Right lobe of liver (tissue), 4 donors: ENCODE measurements around the gene CARTPT.

Source experiments
- CTCF ChIP-seq, 4 donors: fragments of 200-600 bp in 3 of 4; fragments of 450-650 bp in 1 of 4; IDR thresholded peaks; one replicate each; pipeline versions ENCODE4 v1.5.1 to v1.8.0; 2016 to 2022; ENCODE audit warnings: antibody characterized with exemption in 4 of 4, mild to moderate bottlenecking in 2 of 4
- POLR2A ChIP-seq: fragments of 450-650 bp; IDR thresholded peaks from one replicate; pipeline ENCODE4 v1.6.1; 2017; ENCODE audit warnings: antibody characterized with exemption, mild to moderate bottlenecking
- donor health status: DM: no; HTN: no; CAD: no.
- donor health status: DM: no; HTN: no; CAD: no.
- donor health status: DM: no; HTN: yes; CAD: no.

- TF ChIP-seq CTCF (IDR thresholded peaks at IDR 0.05) (no peak), POLR2A (no peak)
Measured at GRCh38 chr5:71677977-71678376, 41.1 kb upstream of the CARTPT start.
